MM.1S (cell line): Measurements from ENCODE around the gene ARL4A.

Experiments
- CTCF ChIP-seq: fragments of 300-600 bp; sonication (generic); IDR thresholded peaks from 2 replicates; pipeline ENCODE4 v1.5.1; 2016; ENCODE audit warnings: antibody characterized with exemption, low read length, mixed read lengths
- EZH2 ChIP-seq: fragments of 300-600 bp; sonication (generic); optimal IDR thresholded peaks from 2 replicates; pipeline ENCODE3; 2017; ENCODE audit warnings: low read depth, mild to moderate bottlenecking, antibody characterized with exemption, low read length, mixed read lengths

- no peak for TF ChIP-seq CTCF
- TF ChIP-seq EZH2: no peak
Observed at GRCh38 chr7:12670743-12671520, 16.5 kb upstream of the ARL4A start.
